HepG2 (cell line): ENCODE data around the gene COQ8B. TPM values are rescaled to one million over a fixed set of nuclear protein-coding genes. Genes with fewer than 3 reads are reported as not detected.

ENCODE experiments used
- AGO2 ChIP-seq: fragments of 200-400 bp; formaldehyde crosslinking; optimal IDR thresholded peaks from 2 replicates; pipeline ENCODE3; 2017; ENCODE audit warnings: mild to moderate bottlenecking, low read depth, low read length, moderate library complexity
- FOXK2 ChIP-seq: fragments of 450-650 bp; IDR thresholded peaks from 2 replicates; pipeline ENCODE4 v1.6.1; 2016
- HNRNPL ChIP-seq: fragments of 200-400 bp; formaldehyde crosslinking; IDR thresholded peaks from 2 replicates; pipeline ENCODE4 v1.6.1; 2017; ENCODE audit warnings: mild to moderate bottlenecking, low read depth, low read length
- HNRNPUL1 ChIP-seq: fragments of 200-400 bp; formaldehyde crosslinking; IDR thresholded peaks from 2 replicates; pipeline ENCODE4 v1.6.1; 2017; ENCODE audit warnings: low read depth, mild to moderate bottlenecking, low read length, moderate library complexity
- KDM4B ChIP-seq: sonication (generic); formaldehyde crosslinking; IDR thresholded peaks from 2 replicates; pipeline ENCODE4 v1.4.0; 2020; ENCODE audit warnings: missing genetic modification reagents
- PHB2 ChIP-seq: fragments of 450-650 bp; IDR thresholded peaks from 2 replicates; pipeline ENCODE4 v1.6.1; 2018; ENCODE audit not compliant: partially characterized antibody
- POLR2AphosphoS5 ChIP-seq: IDR thresholded peaks from 2 replicates; pipeline ENCODE4 v1.6.1; 2012; ENCODE audit warnings: low read depth, low read length
- RFX3 ChIP-seq: IDR thresholded peaks from 2 replicates; pipeline ENCODE4 v1.6.1; 2016; ENCODE audit warnings: missing biosample characterization, missing genetic modification reagents
- SIX1 ChIP-seq: sonication (generic); formaldehyde crosslinking; IDR thresholded peaks from 2 replicates; pipeline ENCODE4 v1.4.0; 2020; ENCODE audit warnings: missing genetic modification reagents, borderline replicate concordance
- SOX6 ChIP-seq, 2 experiments: fragments of 450-650 bp in 1 of 2; sonication (generic) in 1 of 2; formaldehyde crosslinking in 1 of 2; IDR thresholded peaks; 2 replicates each; pipeline versions ENCODE4 v1.4.0 to v1.6.1; 2017 to 2020; ENCODE audit warnings: antibody characterized with exemption in 1 of 2, mild to moderate bottlenecking in 1 of 2, missing genetic modification reagents in 1 of 2
- STAG1 ChIP-seq: sonication (generic); formaldehyde crosslinking; IDR thresholded peaks from 2 replicates; pipeline ENCODE4 v1.4.0; 2020; ENCODE audit warnings: missing genetic modification reagents
- ZBTB3 ChIP-seq: sonication (generic); formaldehyde crosslinking; IDR thresholded peaks from 2 replicates; pipeline ENCODE4 v1.4.0; 2020; ENCODE audit warnings: low read depth, mild to moderate bottlenecking, moderate library complexity, missing genetic modification reagents, borderline replicate concordance
- ZFX ChIP-seq: sonication (generic); formaldehyde crosslinking; IDR thresholded peaks from 2 replicates; pipeline ENCODE4 v1.4.0; 2020; ENCODE audit warnings: mild to moderate bottlenecking, low read depth, missing genetic modification reagents, moderate library complexity
- ZMYM3 ChIP-seq: sonication (generic); formaldehyde crosslinking; IDR thresholded peaks from 2 replicates; pipeline ENCODE4 v1.5.1; 2020; ENCODE audit warnings: mild to moderate bottlenecking, missing genetic modification reagents
- ZNF326 ChIP-seq: sonication (generic); formaldehyde crosslinking; IDR thresholded peaks from 2 replicates; pipeline ENCODE4 v1.4.0; 2020; ENCODE audit warnings: missing genetic modification reagents, borderline replicate concordance
- ZNF441 ChIP-seq: sonication (generic); formaldehyde crosslinking; IDR thresholded peaks from 2 replicates; pipeline ENCODE4 v1.7.0; 2021; ENCODE audit warnings: missing genetic modification reagents, borderline replicate concordance
- ZNF563 ChIP-seq: sonication (generic); formaldehyde crosslinking; IDR thresholded peaks from 2 replicates; pipeline ENCODE4 v1.8.0; 2022; ENCODE audit warnings: mild to moderate bottlenecking, moderate library complexity, missing genetic modification reagents
- ZNF569 ChIP-seq: sonication (generic); formaldehyde crosslinking; IDR thresholded peaks from 2 replicates; pipeline ENCODE4 v1.5.0; 2020; ENCODE audit warnings: mild to moderate bottlenecking, missing genetic modification reagents, moderate library complexity, borderline replicate concordance
- ZNF678 ChIP-seq: sonication (generic); formaldehyde crosslinking; IDR thresholded peaks from 2 replicates; pipeline ENCODE4 v1.4.0; 2020; ENCODE audit warnings: mild to moderate bottlenecking, missing genetic modification reagents
- ZNF891 ChIP-seq: sonication (generic); formaldehyde crosslinking; IDR thresholded peaks from 2 replicates; pipeline ENCODE4 v1.5.0; 2020; ENCODE audit warnings: mild to moderate bottlenecking, missing genetic modification reagents
- polyA plus RNA-seq, 8 experiments: library from polyadenylated mRNA; depleted of rRNA in 3 of 8; stranded (reverse) in 7 of 8; unstranded in 1 of 8; fragments of >200 nt; fragmentation: Illumina TruSeq in 4 of 8; extraction: Trizol in 4 of 8; gene quantifications; 2 replicates each; pipeline versions ENCODE4 v1.2.1 to v1.2.3, GENCODE V29; 2011 to 2016; ENCODE audit warnings: low read depth in 4 of 8, missing spikeins in 1 of 8, mixed read lengths in 1 of 8; ENCODE audit not compliant: insufficient read depth in 1 of 8
- total RNA-seq, 5 experiments: library from RNA; depleted of rRNA; stranded (reverse); fragments of >200 nt; fragmentation: Illumina TruSeq; extraction: Trizol; gene quantifications; 2 replicates each; pipeline ENCODE4 v1.2.3, GENCODE V29; 2016; ENCODE audit warnings: low read depth in 1 of 5
- TF ChIP-seq, protein P1 (sequence below): sonication (generic); formaldehyde crosslinking; IDR thresholded peaks from 2 replicates; pipeline ENCODE4 v1.4.0; 2020; ENCODE audit warnings: missing genetic modification reagents
- TF ChIP-seq, protein P2 (sequence below): IDR thresholded peaks from 2 replicates; pipeline ENCODE4 v1.6.1; 2016; ENCODE audit warnings: missing compliant biosample characterization, missing genetic modification reagents, borderline replicate concordance
- TF ChIP-seq, protein P3 (sequence below): fragments of 450-650 bp; IDR thresholded peaks from 2 replicates; pipeline ENCODE4 v1.6.1; 2017
- TF ChIP-seq, protein P4 (sequence below): sonication (generic); formaldehyde crosslinking; conservative IDR thresholded peaks from 2 replicates; pipeline ENCODE4 v1.8.0; 2022; ENCODE audit warnings: low read depth, missing genetic modification reagents

The COQ8B gene
- total and polyA plus RNA-seq, 2 of the 13 experiments (the other 11 are each of a cell fraction or from before 2014, with no cell fraction given): 12.3 to 17.2 TPM

DNA sequence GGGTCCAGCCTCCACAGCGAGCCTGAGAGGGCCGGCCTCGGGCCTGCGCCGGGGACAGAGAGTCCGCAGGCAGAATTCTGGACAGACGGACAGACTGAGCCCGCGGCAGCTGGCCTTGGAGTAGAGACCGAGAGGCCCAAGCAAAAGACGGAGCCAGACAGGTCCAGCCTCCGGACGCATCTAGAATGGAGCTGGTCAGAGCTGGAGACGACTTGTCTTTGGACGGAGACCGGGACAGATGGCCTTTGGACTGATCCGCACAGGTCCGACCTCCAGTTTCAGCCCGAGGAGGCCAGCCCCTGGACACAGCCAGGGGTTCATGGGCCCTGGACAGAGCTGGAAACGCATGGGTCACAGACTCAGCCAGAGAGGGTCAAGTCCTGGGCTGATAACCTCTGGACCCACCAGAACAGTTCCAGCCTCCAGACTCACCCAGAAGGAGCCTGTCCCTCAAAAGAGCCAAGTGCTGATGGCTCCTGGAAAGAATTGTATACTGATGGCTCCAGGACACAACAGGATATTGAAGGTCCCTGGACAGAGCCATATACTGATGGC lies 716 bp upstream of the COQ8B start (continued):
- TF ChIP-seq, protein P1, sequence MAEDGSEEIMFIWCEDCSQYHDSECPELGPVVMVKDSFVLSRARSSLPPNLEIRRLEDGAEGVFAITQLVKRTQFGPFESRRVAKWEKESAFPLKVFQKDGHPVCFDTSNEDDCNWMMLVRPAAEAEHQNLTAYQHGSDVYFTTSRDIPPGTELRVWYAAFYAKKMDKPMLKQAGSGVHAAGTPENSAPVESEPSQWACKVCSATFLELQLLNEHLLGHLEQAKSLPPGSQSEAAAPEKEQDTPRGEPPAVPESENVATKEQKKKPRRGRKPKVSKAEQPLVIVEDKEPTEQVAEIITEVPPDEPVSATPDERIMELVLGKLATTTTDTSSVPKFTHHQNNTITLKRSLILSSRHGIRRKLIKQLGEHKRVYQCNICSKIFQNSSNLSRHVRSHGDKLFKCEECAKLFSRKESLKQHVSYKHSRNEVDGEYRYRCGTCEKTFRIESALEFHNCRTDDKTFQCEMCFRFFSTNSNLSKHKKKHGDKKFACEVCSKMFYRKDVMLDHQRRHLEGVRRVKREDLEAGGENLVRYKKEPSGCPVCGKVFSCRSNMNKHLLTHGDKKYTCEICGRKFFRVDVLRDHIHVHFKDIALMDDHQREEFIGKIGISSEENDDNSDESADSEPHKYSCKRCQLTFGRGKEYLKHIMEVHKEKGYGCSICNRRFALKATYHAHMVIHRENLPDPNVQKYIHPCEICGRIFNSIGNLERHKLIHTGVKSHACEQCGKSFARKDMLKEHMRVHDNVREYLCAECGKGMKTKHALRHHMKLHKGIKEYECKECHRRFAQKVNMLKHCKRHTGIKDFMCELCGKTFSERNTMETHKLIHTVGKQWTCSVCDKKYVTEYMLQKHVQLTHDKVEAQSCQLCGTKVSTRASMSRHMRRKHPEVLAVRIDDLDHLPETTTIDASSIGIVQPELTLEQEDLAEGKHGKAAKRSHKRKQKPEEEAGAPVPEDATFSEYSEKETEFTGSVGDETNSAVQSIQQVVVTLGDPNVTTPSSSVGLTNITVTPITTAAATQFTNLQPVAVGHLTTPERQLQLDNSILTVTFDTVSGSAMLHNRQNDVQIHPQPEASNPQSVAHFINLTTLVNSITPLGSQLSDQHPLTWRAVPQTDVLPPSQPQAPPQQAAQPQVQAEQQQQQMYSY (CRISPR knock-in tag): no peak
- TF ChIP-seq HNRNPUL1 (no peak), RFX3 (no peak), ZNF891 (CRISPR knock-in tag) (no peak), PHB2 (no peak), ZNF326 (CRISPR knock-in tag) (no peak), AGO2 (peak; percentile 26), ZMYM3 (0 out of 2 replicates have a peak, but pooled peaks have one; percentile 11), STAG1 (CRISPR knock-in tag) (no peak), SIX1 (CRISPR knock-in tag) (no peak), ZBTB3 (CRISPR knock-in tag) (0 out of 2 replicates have a peak, but pooled peaks have one; percentile 6), KDM4B (CRISPR knock-in tag) (no peak), FOXK2 (no peak), ZNF563 (peak; percentile 24; the same call in 1 of the 2 replicates), ZNF678 (CRISPR knock-in tag) (no peak), POLR2AphosphoS5 (peak; percentile 46), SOX6 (IDR thresholded peaks at IDR 0.05) (no peak), SOX6 (CRISPR knock-in tag; IDR thresholded peaks at IDR 0.05) (no peak; the same call in 1 of the 2 replicates), ZNF441 (peak; percentile 17; the same call in 1 of the 2 replicates), ZNF569 (CRISPR knock-in tag) (no peak), ZFX (CRISPR knock-in tag) (peak; percentile 64; the same call in 1 of the 2 replicates), HNRNPL (no peak)
- TF ChIP-seq, protein P2, sequence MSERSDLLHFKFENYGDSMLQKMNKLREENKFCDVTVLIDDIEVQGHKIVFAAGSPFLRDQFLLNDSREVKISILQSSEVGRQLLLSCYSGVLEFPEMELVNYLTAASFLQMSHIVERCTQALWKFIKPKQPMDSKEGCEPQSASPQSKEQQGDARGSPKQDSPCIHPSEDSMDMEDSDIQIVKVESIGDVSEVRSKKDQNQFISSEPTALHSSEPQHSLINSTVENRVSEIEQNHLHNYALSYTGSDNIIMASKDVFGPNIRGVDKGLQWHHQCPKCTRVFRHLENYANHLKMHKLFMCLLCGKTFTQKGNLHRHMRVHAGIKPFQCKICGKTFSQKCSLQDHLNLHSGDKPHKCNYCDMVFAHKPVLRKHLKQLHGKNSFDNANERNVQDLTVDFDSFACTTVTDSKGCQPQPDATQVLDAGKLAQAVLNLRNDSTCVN (CRISPR knock-in tag): 0 out of 2 replicates have a peak, but pooled peaks have one; percentile 20
- TF ChIP-seq, protein P3, sequence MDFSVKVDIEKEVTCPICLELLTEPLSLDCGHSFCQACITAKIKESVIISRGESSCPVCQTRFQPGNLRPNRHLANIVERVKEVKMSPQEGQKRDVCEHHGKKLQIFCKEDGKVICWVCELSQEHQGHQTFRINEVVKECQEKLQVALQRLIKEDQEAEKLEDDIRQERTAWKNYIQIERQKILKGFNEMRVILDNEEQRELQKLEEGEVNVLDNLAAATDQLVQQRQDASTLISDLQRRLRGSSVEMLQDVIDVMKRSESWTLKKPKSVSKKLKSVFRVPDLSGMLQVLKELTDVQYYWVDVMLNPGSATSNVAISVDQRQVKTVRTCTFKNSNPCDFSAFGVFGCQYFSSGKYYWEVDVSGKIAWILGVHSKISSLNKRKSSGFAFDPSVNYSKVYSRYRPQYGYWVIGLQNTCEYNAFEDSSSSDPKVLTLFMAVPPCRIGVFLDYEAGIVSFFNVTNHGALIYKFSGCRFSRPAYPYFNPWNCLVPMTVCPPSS: no peak
- TF ChIP-seq, protein P4, sequence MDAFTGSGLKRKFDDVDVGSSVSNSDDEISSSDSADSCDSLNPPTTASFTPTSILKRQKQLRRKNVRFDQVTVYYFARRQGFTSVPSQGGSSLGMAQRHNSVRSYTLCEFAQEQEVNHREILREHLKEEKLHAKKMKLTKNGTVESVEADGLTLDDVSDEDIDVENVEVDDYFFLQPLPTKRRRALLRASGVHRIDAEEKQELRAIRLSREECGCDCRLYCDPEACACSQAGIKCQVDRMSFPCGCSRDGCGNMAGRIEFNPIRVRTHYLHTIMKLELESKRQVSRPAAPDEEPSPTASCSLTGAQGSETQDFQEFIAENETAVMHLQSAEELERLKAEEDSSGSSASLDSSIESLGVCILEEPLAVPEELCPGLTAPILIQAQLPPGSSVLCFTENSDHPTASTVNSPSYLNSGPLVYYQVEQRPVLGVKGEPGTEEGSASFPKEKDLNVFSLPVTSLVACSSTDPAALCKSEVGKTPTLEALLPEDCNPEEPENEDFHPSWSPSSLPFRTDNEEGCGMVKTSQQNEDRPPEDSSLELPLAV (CRISPR knock-in tag): no peak
